ENCODE measurements around the gene SNRPB2. TPM values are rescaled to one million over a fixed set of nuclear protein-coding genes. Genes with fewer than 3 reads are reported as not detected.

Gene SNRPB2
- total and polyA plus RNA-seq, 7 experiments from 2014 or later = 25.2 to 97.0 (median 40.0) TPM

DNA sequence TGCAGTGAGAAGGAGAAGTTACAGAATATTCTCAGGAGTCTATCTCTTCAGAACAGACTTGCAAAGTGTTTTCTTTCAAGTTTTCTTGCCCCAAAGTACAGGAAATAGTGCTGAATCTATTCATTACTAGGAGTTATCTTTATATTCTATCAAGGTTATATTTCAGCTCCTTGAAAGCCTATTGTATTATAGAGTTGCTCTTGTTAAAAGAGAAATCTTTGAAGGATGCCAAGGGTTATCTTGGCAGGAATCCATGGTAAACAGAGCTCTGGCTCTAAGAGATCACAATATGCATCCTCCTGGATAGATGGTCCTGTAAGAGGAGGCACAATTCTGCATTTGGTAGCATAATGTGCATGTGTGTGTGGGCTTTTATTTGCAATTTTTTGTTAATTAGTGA, 21.2 kb upstream of the SNRPB2 start:
- H3K4me3 ChIP-seq (ENCODE audit: low read length) = no peak overlapping the region
- Mint-ChIP-seq H3K4me1 (peaks cover 26 to 52% (median 42%) of the 10 kb centered on the region in 7 donors), H3K36me3 (peaks cover 0 to 21% (median 0%) of the 10 kb centered on the region in 5 donors), H3K4me3 (peak overlapping the region in 9 of 10 donors; percentile 25 to 81 (median 63)), H3K9me3 (peaks cover 0 to 17% (median 0%) of the 10 kb centered on the region in 11 donors), H3K27me3 (peaks cover 0 to 41% (median 9%) of the 10 kb centered on the region in 5 donors), H3K27ac (peak overlapping the region in 8 of 9 donors; percentile 28 to 65 (median 38))
- no peaks in the 10 kb centered on the region for H3K9me3 ChIP-seq (ENCODE audit: control insufficient read depth in 2 of 3, low read length in 3 of 3)
- no peaks in the 10 kb centered on the region for H3K27me3 ChIP-seq (ENCODE audit: control insufficient read depth in 2 of 2, insufficient read depth in 2 of 2, low read length in 2 of 2)
- no peak for ATAC-seq
- peaks cover 17 to 27% of the 10 kb centered on the region in 2 donors for H3K4me1 ChIP-seq (ENCODE audit: control insufficient read depth in 2 of 2, insufficient read depth in 2 of 2, low read length in 2 of 2)
- peak in 2 of 9 donors; percentile 12 to 17 for DNase-seq
- intact Hi-C loops (cut with micrococcal nuclease) = loop anchor here (1.0 to 5.0 kb wide), 2 partner anchors 21 to 34 kb away; no protein-coding TSS in a partner anchor
- H3K27ac ChIP-seq (ENCODE audit: low read depth, low read length) = no peak overlapping the region
- H3K36me3 ChIP-seq (ENCODE audit: control insufficient read depth in 2 of 3, insufficient read depth in 3 of 3, low read length in 3 of 3) = no peaks in the 10 kb centered on the region
- CTCF ChIA-PET = no interaction called here
- POLR2A ChIA-PET = interaction anchor here (2.5 kb wide), 1 partner anchor 20 kb away, joined by 13 read pairs; the partner anchor contains the start of gene SNRPB2

DNA sequence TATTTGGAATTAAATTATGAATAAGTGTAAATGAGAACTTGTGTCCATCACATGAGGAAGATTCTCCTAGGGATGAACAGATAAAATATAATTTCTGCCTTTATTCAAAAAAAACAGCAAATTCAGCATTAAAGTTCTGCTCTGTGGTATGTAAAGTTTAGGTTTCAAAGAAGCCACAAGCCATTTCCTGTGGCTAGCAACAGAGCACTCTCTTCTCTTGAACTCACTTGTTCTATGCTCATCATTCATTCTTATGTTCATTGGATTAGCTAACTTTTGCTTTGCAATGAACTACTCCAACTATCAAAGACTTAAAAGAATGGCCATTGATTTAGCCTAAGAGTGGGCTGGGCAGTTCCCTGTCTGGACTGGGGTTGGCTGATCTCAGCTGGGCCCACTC, 20.8 kb upstream of the SNRPB2 start:
- no peaks in the 10 kb centered on the region for H3K9me3 ChIP-seq (ENCODE audit: control insufficient read depth in 2 of 3, low read length in 3 of 3)
- no peak overlapping the region for H3K27ac ChIP-seq (ENCODE audit: low read depth, low read length)
- intact Hi-C loops (cut with micrococcal nuclease) = loop anchor here (1.0 to 5.0 kb wide), 2 partner anchors 20 to 33 kb away; no protein-coding TSS in a partner anchor
- H3K4me1 ChIP-seq (ENCODE audit: control insufficient read depth in 2 of 2, insufficient read depth in 2 of 2, low read length in 2 of 2) = peaks cover 17 to 27% of the 10 kb centered on the region in 2 donors
- H3K4me3 ChIP-seq (ENCODE audit: low read length) = no peak overlapping the region
- Mint-ChIP-seq H3K4me3 (peak overlapping the region in 9 of 10 donors; percentile 25 to 81 (median 63)), H3K4me1 (peaks cover 26 to 52% (median 42%) of the 10 kb centered on the region in 7 donors), H3K27me3 (peaks cover 0 to 40% (median 9%) of the 10 kb centered on the region in 5 donors), H3K27ac (peak overlapping the region in 7 of 9 donors; percentile 32 to 79 (median 45)), H3K36me3 (peaks cover 0 to 21% (median 0%) of the 10 kb centered on the region in 5 donors), H3K9me3 (peaks cover 0 to 17% (median 0%) of the 10 kb centered on the region in 11 donors)
- ChIA-PET CTCF (no interaction called here), POLR2A (interaction anchor here (2.5 kb wide), 1 partner anchor 20 kb away, joined by 13 read pairs; the partner anchor contains the start of gene SNRPB2)
- ATAC-seq (peak; percentile 79), DNase-seq (peak in 7 of 9 donors; percentile 16 to 62 (median 45))
- no peaks in the 10 kb centered on the region for H3K36me3 ChIP-seq (ENCODE audit: control insufficient read depth in 2 of 3, insufficient read depth in 3 of 3, low read length in 3 of 3)
- no peaks in the 10 kb centered on the region for H3K27me3 ChIP-seq (ENCODE audit: control insufficient read depth in 2 of 2, insufficient read depth in 2 of 2, low read length in 2 of 2)

DNA sequence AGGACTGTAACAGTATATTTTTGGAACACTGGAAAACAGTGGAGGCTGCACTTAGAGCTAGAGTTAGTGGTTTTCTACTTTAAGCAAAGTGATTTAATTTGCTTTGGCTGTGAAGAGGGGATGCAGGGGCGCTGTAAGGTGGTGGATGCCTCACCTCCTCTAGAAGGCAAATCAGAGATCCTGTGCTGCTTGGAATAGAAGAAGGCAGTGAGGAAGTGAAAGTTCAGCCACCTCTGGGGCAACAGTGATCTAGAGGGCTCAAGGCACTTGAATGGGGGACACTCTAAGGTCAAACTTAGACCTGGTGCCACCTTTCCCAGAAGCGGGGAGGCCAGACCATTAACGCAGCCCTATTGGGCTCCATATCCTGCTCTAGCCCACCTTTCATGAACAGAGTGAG, 19.0 kb upstream of the SNRPB2 start:
- intact Hi-C loops (cut with micrococcal nuclease) = no loop called here
- H3K27ac ChIP-seq (ENCODE audit: low read depth, low read length) = no peak overlapping the region
- no peak for ATAC-seq
- Mint-ChIP-seq H3K27ac (no peak overlapping the region), H3K4me3 (no peak overlapping the region), H3K27me3 (peaks cover 7 to 53% (median 12%) of the 10 kb centered on the region in 5 donors), H3K4me1 (peaks cover 26 to 52% (median 42%) of the 10 kb centered on the region in 7 donors), H3K36me3 (peaks cover 0 to 15% (median 0%) of the 10 kb centered on the region in 5 donors), H3K9me3 (peaks cover 0 to 12% (median 0%) of the 10 kb centered on the region in 11 donors)
- H3K27me3 ChIP-seq (ENCODE audit: control insufficient read depth in 2 of 2, insufficient read depth in 2 of 2, low read length in 2 of 2) = no peaks in the 10 kb centered on the region
- peaks cover 17 to 27% of the 10 kb centered on the region in 2 donors for H3K4me1 ChIP-seq (ENCODE audit: control insufficient read depth in 2 of 2, insufficient read depth in 2 of 2, low read length in 2 of 2)
- POLR2A ChIA-PET = interaction anchor here (0.6 to 1.8 kb wide), 2 partner anchors 16 to 19 kb away, joined by 3 read pairs; partner anchors contain the start of gene SNRPB2
- H3K4me3 ChIP-seq (ENCODE audit: low read length) = no peak overlapping the region
- no peak for DNase-seq
- CTCF ChIA-PET = no interaction called here
- no peaks in the 10 kb centered on the region for H3K9me3 ChIP-seq (ENCODE audit: control insufficient read depth in 2 of 3, low read length in 3 of 3)
- no peaks in the 10 kb centered on the region for H3K36me3 ChIP-seq (ENCODE audit: control insufficient read depth in 2 of 3, insufficient read depth in 3 of 3, low read length in 3 of 3)

DNA sequence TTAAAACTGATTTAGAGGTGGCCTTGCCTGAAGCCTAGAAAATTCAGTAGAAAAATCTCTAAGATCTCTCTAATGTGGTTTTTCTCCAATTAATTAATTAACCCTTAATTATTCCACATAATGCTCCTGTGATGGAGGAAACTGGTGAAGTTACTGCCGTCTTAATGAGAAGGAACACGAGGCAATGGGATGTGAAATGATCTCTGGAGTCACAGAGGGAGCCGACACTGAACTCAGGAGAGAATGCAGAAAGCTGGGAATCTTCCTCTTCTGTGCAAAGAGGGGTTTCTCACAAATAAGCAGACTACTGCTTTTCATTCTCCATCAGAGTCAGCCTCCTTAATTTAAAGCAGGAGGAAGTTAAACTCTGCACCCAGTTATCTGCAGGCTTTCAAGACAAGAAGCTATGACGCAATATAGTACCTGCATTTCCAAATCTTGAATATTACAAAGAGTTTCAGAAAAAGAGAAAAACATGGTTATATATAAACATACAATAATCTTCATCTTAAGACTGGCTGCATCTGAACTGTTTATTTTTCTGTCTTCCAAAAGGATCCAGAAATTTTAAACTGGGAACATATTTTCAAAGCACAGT, 18.1 kb upstream of the SNRPB2 start:
- Histone ChIP-seq H3K4me1 (ENCODE audit: control insufficient read depth in 2 of 2, insufficient read depth in 2 of 2, low read length in 2 of 2) (peaks cover 17 to 27% of the 10 kb centered on the region in 2 donors), H3K27me3 (ENCODE audit: control insufficient read depth in 2 of 2, insufficient read depth in 2 of 2, low read length in 2 of 2) (no peaks in the 10 kb centered on the region), H3K9me3 (ENCODE audit: control insufficient read depth in 2 of 3, low read length in 3 of 3) (no peaks in the 10 kb centered on the region), H3K36me3 (ENCODE audit: control insufficient read depth in 2 of 3, insufficient read depth in 3 of 3, low read length in 3 of 3) (no peaks in the 10 kb centered on the region), H3K27ac (ENCODE audit: low read depth, low read length) (no peak overlapping the region), H3K4me3 (ENCODE audit: low read length) (no peak overlapping the region)
- ChIA-PET POLR2A (interaction anchor here (1.8 kb wide), 1 partner anchor 18 kb away, joined by 3 read pairs; the partner anchor contains the start of gene SNRPB2), CTCF (no interaction called here)
- DNase-seq (no peak), ATAC-seq (no peak)
- H3K27me3 Mint-ChIP-seq = peaks cover 13 to 62% (median 18%) of the 10 kb centered on the region in 5 donors
- H3K27ac Mint-ChIP-seq = no peak overlapping the region
- peaks cover 26 to 43% (median 37%) of the 10 kb centered on the region in 7 donors for H3K4me1 Mint-ChIP-seq
- H3K9me3 Mint-ChIP-seq = peaks cover 0 to 8% (median 0%) of the 10 kb centered on the region in 11 donors
- no peak overlapping the region for H3K4me3 Mint-ChIP-seq
- intact Hi-C loops (cut with micrococcal nuclease) = no loop called here
- H3K36me3 Mint-ChIP-seq = peaks cover 0 to 11% (median 0%) of the 10 kb centered on the region in 5 donors

DNA sequence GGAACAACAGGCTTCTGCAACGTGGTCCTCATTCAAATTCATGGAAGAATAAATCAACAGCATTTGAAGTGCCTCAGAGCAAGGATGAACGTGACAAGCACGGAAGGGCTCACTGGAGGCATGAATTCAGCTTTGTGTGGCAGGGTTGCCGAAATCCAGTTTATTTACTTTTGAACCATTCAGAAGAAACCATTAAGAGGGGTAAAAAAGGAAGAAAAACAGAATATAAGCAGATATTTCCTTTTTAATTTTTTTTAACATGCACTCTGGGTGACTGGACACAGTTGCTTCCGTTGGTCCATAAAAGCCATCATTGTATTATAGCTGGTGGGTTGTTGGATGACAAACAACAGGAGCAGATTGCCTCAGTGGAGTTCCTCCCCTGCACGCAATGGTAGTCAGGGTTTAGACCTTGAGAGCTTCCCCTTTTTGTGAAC, 17.3 kb upstream of the SNRPB2 start:
- ChIA-PET POLR2A (no interaction called here), CTCF (no interaction called here)
- Mint-ChIP-seq H3K36me3 (peaks cover 0 to 10% (median 0%) of the 10 kb centered on the region in 5 donors), H3K4me1 (peaks cover 21 to 37% (median 30%) of the 10 kb centered on the region in 7 donors), H3K27me3 (peaks cover 13 to 61% (median 18%) of the 10 kb centered on the region in 5 donors), H3K27ac (no peak overlapping the region), H3K9me3 (peaks cover 0 to 5% (median 0%) of the 10 kb centered on the region in 11 donors), H3K4me3 (no peak overlapping the region)
- ATAC-seq (no peak), DNase-seq (no peak)
- H3K4me1 ChIP-seq (ENCODE audit: control insufficient read depth in 2 of 2, insufficient read depth in 2 of 2, low read length in 2 of 2) = peaks cover 17 to 24% of the 10 kb centered on the region in 2 donors
- intact Hi-C loops (cut with micrococcal nuclease) = no loop called here
- H3K4me3 ChIP-seq (ENCODE audit: low read length) = no peak overlapping the region
- H3K36me3 ChIP-seq (ENCODE audit: control insufficient read depth in 2 of 3, insufficient read depth in 3 of 3, low read length in 3 of 3) = no peaks in the 10 kb centered on the region
- H3K27me3 ChIP-seq (ENCODE audit: control insufficient read depth in 2 of 2, insufficient read depth in 2 of 2, low read length in 2 of 2) = no peaks in the 10 kb centered on the region
- H3K27ac ChIP-seq (ENCODE audit: low read depth, low read length) = no peak overlapping the region
- H3K9me3 ChIP-seq (ENCODE audit: control insufficient read depth in 2 of 3, low read length in 3 of 3) = no peaks in the 10 kb centered on the region

DNA sequence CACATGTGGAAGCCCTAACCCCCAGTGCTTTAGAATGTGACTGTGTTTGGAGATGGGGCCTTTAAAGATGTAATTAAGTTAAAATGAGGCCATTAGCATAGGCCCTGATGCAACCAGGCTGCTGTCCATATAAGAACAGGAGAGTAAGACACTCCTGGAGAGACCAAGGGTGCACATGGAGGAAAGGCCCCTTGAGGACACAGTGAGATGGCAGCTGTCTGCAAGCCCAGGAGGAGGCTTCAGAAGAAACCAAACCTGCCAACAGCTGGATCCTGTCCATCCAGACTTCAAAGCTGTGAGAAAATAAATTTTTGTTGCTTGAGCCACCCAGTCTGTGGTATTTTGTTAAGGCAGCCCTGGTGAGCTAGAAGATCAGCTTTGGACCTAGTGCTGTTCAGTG, 16.8 kb upstream of the SNRPB2 start:
- intact Hi-C loops (cut with micrococcal nuclease) = no loop called here
- H3K4me3 Mint-ChIP-seq = no peak overlapping the region
- no peak for ATAC-seq
- CTCF ChIA-PET = no interaction called here
- Histone ChIP-seq H3K27ac (ENCODE audit: low read depth, low read length) (no peak overlapping the region), H3K9me3 (ENCODE audit: control insufficient read depth in 2 of 3, low read length in 3 of 3) (no peaks in the 10 kb centered on the region), H3K4me3 (ENCODE audit: low read length) (no peak overlapping the region), H3K36me3 (ENCODE audit: control insufficient read depth in 2 of 3, insufficient read depth in 3 of 3, low read length in 3 of 3) (no peaks in the 10 kb centered on the region), H3K4me1 (ENCODE audit: control insufficient read depth in 2 of 2, insufficient read depth in 2 of 2, low read length in 2 of 2) (peaks cover 17 to 19% of the 10 kb centered on the region in 2 donors), H3K27me3 (ENCODE audit: control insufficient read depth in 2 of 2, insufficient read depth in 2 of 2, low read length in 2 of 2) (no peaks in the 10 kb centered on the region)
- H3K36me3 Mint-ChIP-seq = peaks cover 0 to 9% (median 0%) of the 10 kb centered on the region in 5 donors
- POLR2A ChIA-PET = no interaction called here
- peaks cover 15 to 32% (median 25%) of the 10 kb centered on the region in 7 donors for H3K4me1 Mint-ChIP-seq
- DNase-seq = no peak
- H3K9me3 Mint-ChIP-seq = peaks cover 0 to 5% (median 0%) of the 10 kb centered on the region in 11 donors
- H3K27me3 Mint-ChIP-seq = peaks cover 13 to 60% (median 18%) of the 10 kb centered on the region in 5 donors
- H3K27ac Mint-ChIP-seq = no peak overlapping the region

Measured in naive thymus-derived CD4-positive, alpha-beta T cell (primary cell).